HepG2 (cell line): Measurements from ENCODE around the gene CCDC197. TPM values are rescaled to one million over a fixed set of nuclear protein-coding genes. Genes with fewer than 3 reads are reported as not detected.
A peak's percentile ranks its signal among the peaks of the same experiment; 100 is the strongest.

Experiments
- AHR ChIP-seq: IDR thresholded peaks from 2 replicates; pipeline ENCODE4 v1.6.1; 2018; ENCODE audit warnings: missing genetic modification reagents, missing compliant biosample characterization
- BORCS8-MEF2B ChIP-seq: sonication (generic); formaldehyde crosslinking; IDR thresholded peaks from 2 replicates; pipeline ENCODE4 v1.8.0; 2022; ENCODE audit warnings: mild to moderate bottlenecking, missing genetic modification reagents
- EEA1 ChIP-seq: sonication (generic); formaldehyde crosslinking; IDR thresholded peaks from 2 replicates; pipeline ENCODE4 v1.5.1; 2020; ENCODE audit warnings: mild to moderate bottlenecking, missing genetic modification reagents, borderline replicate concordance
- ELF4 ChIP-seq: sonication (generic); formaldehyde crosslinking; IDR thresholded peaks from 2 replicates; pipeline ENCODE4 v1.5.0; 2020; ENCODE audit warnings: missing genetic modification reagents, mild to moderate bottlenecking, moderate library complexity, borderline replicate concordance
- HNF4G ChIP-seq, 2 experiments: sonication (generic) in 1 of 2; formaldehyde crosslinking in 1 of 2; IDR thresholded peaks; 2 replicates each; pipeline versions ENCODE4 v1.4.0 to v1.6.1; 2011 to 2020; ENCODE audit warnings: borderline replicate concordance in 2 of 2, low read depth in 2 of 2, mild to moderate bottlenecking in 2 of 2, low read length in 1 of 2, missing genetic modification reagents in 1 of 2, moderate library complexity in 1 of 2
- IKZF1 ChIP-seq: fragments of 450-650 bp; IDR thresholded peaks from 2 replicates; pipeline ENCODE4 v1.7.1; 2016
- IKZF4 ChIP-seq: sonication (generic); formaldehyde crosslinking; IDR thresholded peaks from 2 replicates; pipeline ENCODE4 v1.5.1; 2020; ENCODE audit warnings: borderline replicate concordance, mild to moderate bottlenecking, low read depth, missing genetic modification reagents; ENCODE audit errors: not compliant biosample characterization
- KMT2A ChIP-seq: sonication (generic); formaldehyde crosslinking; IDR thresholded peaks from 2 replicates; pipeline ENCODE4 v1.4.0; 2020; ENCODE audit warnings: missing genetic modification reagents
- MXD3 ChIP-seq: IDR thresholded peaks from 2 replicates; pipeline ENCODE4 v1.6.1; 2016; ENCODE audit warnings: mild to moderate bottlenecking, missing biosample characterization, missing genetic modification reagents
- NR2C2 ChIP-seq: sonication (generic); formaldehyde crosslinking; IDR thresholded peaks from 2 replicates; pipeline ENCODE4 v1.4.0; 2020; ENCODE audit warnings: missing genetic modification reagents, mild to moderate bottlenecking, moderate library complexity, borderline replicate concordance
- SKIL ChIP-seq: sonication (generic); formaldehyde crosslinking; IDR thresholded peaks from 2 replicates; pipeline ENCODE4 v1.8.0; 2022; ENCODE audit warnings: missing genetic modification reagents, mild to moderate bottlenecking, moderate library complexity, borderline replicate concordance
- ZNF318 ChIP-seq: sonication (generic); formaldehyde crosslinking; IDR thresholded peaks from 2 replicates; pipeline ENCODE4 v1.4.0; 2020; ENCODE audit warnings: mild to moderate bottlenecking, missing genetic modification reagents
- ZNF484 ChIP-seq: sonication (generic); formaldehyde crosslinking; IDR thresholded peaks from 2 replicates; pipeline ENCODE4 v1.5.1; 2020; ENCODE audit warnings: mild to moderate bottlenecking, low read depth, missing genetic modification reagents, borderline replicate concordance
- ZNF644 ChIP-seq: IDR thresholded peaks from 2 replicates; pipeline ENCODE4 v1.6.1; 2016; ENCODE audit warnings: low read depth
- ZNF7 ChIP-seq: IDR thresholded peaks from 2 replicates; pipeline ENCODE4 v1.6.1; 2016; ENCODE audit warnings: missing biosample characterization, missing genetic modification reagents
- ZNF816 ChIP-seq: sonication (generic); formaldehyde crosslinking; IDR thresholded peaks from 2 replicates; pipeline ENCODE4 v1.8.0; 2022; ENCODE audit warnings: missing genetic modification reagents, mild to moderate bottlenecking, borderline replicate concordance
- ZNF883 ChIP-seq: sonication (generic); formaldehyde crosslinking; IDR thresholded peaks from 2 replicates; pipeline ENCODE4 v1.5.1; 2020; ENCODE audit warnings: mild to moderate bottlenecking, missing genetic modification reagents; ENCODE audit errors: not compliant biosample characterization
- polyA plus RNA-seq, 8 experiments: library from polyadenylated mRNA; depleted of rRNA in 3 of 8; stranded (reverse) in 7 of 8; unstranded in 1 of 8; fragments of >200 nt; fragmentation: Illumina TruSeq in 4 of 8; extraction: Trizol in 4 of 8; gene quantifications; 2 replicates each; pipeline versions ENCODE4 v1.2.1 to v1.2.3, GENCODE V29; 2011 to 2016; ENCODE audit warnings: low read depth in 4 of 8, missing spikeins in 1 of 8, mixed read lengths in 1 of 8; ENCODE audit not compliant: insufficient read depth in 1 of 8
- total RNA-seq, 5 experiments: library from RNA; depleted of rRNA; stranded (reverse); fragments of >200 nt; fragmentation: Illumina TruSeq; extraction: Trizol; gene quantifications; 2 replicates each; pipeline ENCODE4 v1.2.3, GENCODE V29; 2016; ENCODE audit warnings: low read depth in 1 of 5

Gene CCDC197
- total and polyA plus RNA-seq, 2 of the 13 experiments (the other 11 are each of a cell fraction or from before 2014, with no cell fraction given): 0.11 to 0.13 TPM

GRCh38 chr14:93959239-93960107 lies 37.6 kb upstream of the CCDC197 start (continued):
- TF ChIP-seq ZNF318 (CRISPR knock-in tag) (no peak), IKZF4 (no peak), MXD3 (CRISPR knock-in tag) (peak; percentile 89; the same call in 1 of the 2 replicates), SKIL (CRISPR knock-in tag) (peak; percentile 93), ZNF484 (CRISPR knock-in tag) (no peak), KMT2A (CRISPR knock-in tag) (no peak; the same call in 1 of the 2 replicates), BORCS8-MEF2B (CRISPR knock-in tag) (no peak; the same call in 1 of the 2 replicates), IKZF1 (no peak), NR2C2 (CRISPR knock-in tag) (peak; percentile 88), ZNF883 (CRISPR knock-in tag) (peak; percentile 68), ZNF644 (CRISPR knock-in tag) (peak; percentile 75; the same call in 1 of the 2 replicates), ELF4 (CRISPR knock-in tag) (no peak), EEA1 (CRISPR knock-in tag) (no peak; the same call in 1 of the 2 replicates), ZNF7 (CRISPR knock-in tag) (no peak), AHR (peak; percentile 93; the same call in 1 of the 2 replicates), HNF4G (IDR thresholded peaks at IDR 0.05; ENCODE audit: borderline replicate concordance, low read depth, low read length) (peak; percentile 71; the same call in 1 of the 2 replicates), HNF4G (CRISPR knock-in tag; IDR thresholded peaks at IDR 0.05; ENCODE audit: borderline replicate concordance, low read depth) (peak; percentile 65; the same call in 1 of the 2 replicates), ZNF816 (peak; percentile 84; the same call in 1 of the 2 replicates)
